H1 (cell line): ENCODE data around the gene METTL1. TPM values are rescaled to one million over a fixed set of nuclear protein-coding genes. Genes with fewer than 3 reads are reported as not detected.
A peak's percentile ranks its signal among the peaks of the same experiment; 100 is the strongest.

Experiments
- CTCF ChIA-PET: fragments of 300-600 bp; sonication (Branson Sonifier 250); formaldehyde crosslinking; loops from one replicate; lab custom pipeline; 2021; ENCODE audit not compliant: partially characterized antibody; lab: Charles Lee
- POLR2A ChIA-PET: fragments of 300-600 bp; sonication (Branson Sonifier 250); formaldehyde crosslinking; loops from one replicate; lab custom pipeline; 2021; ENCODE audit warnings: inconsistent platforms; ENCODE audit not compliant: partially characterized antibody; lab: Charles Lee
- DNase-seq, 2 experiments: peaks; one replicate each; pipeline versions ENCODE4 v3.0.0 to v3.0.0-alpha.2; 2010 to 2022; ENCODE audit warnings: low spot score in 2 of 2, low read depth in 1 of 2, mixed read lengths in 1 of 2
- FAIRE-seq: peaks from 2 replicates; lab custom pipeline; 2011; peaks lifted over from hg19 to GRCh38; lab: Jason Lieb, UNC
- H2AFZ ChIP-seq: 2 replicates; pipeline ENCODE4 v1.8.1; 2012; ENCODE audit warnings: low read length, inconsistent platforms
- H2AK5ac ChIP-seq: 2 replicates; pipeline ENCODE4 v1.6.1; 2013; ENCODE audit warnings: low read depth, low read length
- H2BK120ac ChIP-seq: replicated peaks from 2 replicates; pipeline ENCODE3; 2013; ENCODE audit warnings: low read depth, low read length, inconsistent platforms
- H2BK12ac ChIP-seq: 2 replicates; pipeline ENCODE4 v1.6.1; 2013; ENCODE audit warnings: low read depth, low read length
- H2BK15ac ChIP-seq: 2 replicates; pipeline ENCODE4 v1.6.1; 2013; ENCODE audit warnings: low read length
- H2BK20ac ChIP-seq: 2 replicates; pipeline ENCODE4 v1.6.1; 2013; ENCODE audit warnings: low read length
- H2BK5ac ChIP-seq: 2 replicates; pipeline ENCODE4 v1.6.1; 2013; ENCODE audit warnings: low read depth, low read length
- H3K14ac ChIP-seq: 2 replicates; pipeline ENCODE4 v1.6.1; 2013; ENCODE audit warnings: inconsistent platforms; ENCODE audit not compliant: insufficient read length
- H3K18ac ChIP-seq: 2 replicates; pipeline ENCODE4 v1.6.1; 2013; ENCODE audit warnings: low read length; ENCODE audit errors: extremely low read depth
- H3K23ac ChIP-seq: 2 replicates; pipeline ENCODE4 v1.6.1; 2013; ENCODE audit warnings: inconsistent platforms; ENCODE audit not compliant: insufficient read length
- H3K23me2 ChIP-seq: 2 replicates; pipeline ENCODE4 v1.6.1; 2013; ENCODE audit warnings: low read depth, low read length
- H3K27ac ChIP-seq: 2 replicates; pipeline ENCODE4 v1.6.1; 2011; ENCODE audit warnings: low read depth, low read length, inconsistent platforms
- H3K27me3 ChIP-seq, 4 experiments: replicated peaks in 1 of 4; 1 replicate in 1 of 4; 2 replicates in 3 of 4; pipeline versions ENCODE4 v1.6.1 to v1.8.1; 2011 to 2013; ENCODE audit warnings: low read length in 3 of 4, mild to moderate bottlenecking in 3 of 4, inconsistent platforms in 2 of 4, mixed read lengths in 2 of 4, moderate library complexity in 1 of 4; ENCODE audit not compliant: control insufficient read depth in 3 of 4, insufficient read depth in 3 of 4; ENCODE audit errors: extremely low read depth in 1 of 4
- H3K36me3 ChIP-seq, 4 experiments: 2 replicates each; pipeline versions ENCODE4 v1.6.1 to v1.8.1; 2011 to 2013; ENCODE audit warnings: mild to moderate bottlenecking in 4 of 4, low read length in 3 of 4, moderate library complexity in 2 of 4, control low read depth in 1 of 4, inconsistent platforms in 1 of 4; ENCODE audit not compliant: insufficient read depth in 4 of 4, control insufficient read depth in 2 of 4
- H3K4ac ChIP-seq: replicated peaks from 2 replicates; pipeline ENCODE3; 2013; ENCODE audit warnings: low read length, low read depth, mixed read lengths, inconsistent platforms; ENCODE audit not compliant: insufficient read length
- H3K4me1 ChIP-seq, 4 experiments: replicated peaks in 1 of 4; 1 replicate in 1 of 4; 2 replicates in 3 of 4; pipeline versions ENCODE4 v1.6.1 to v1.8.1; 2011 to 2013; ENCODE audit warnings: low read length in 3 of 4, inconsistent platforms in 2 of 4, mixed read lengths in 1 of 4; ENCODE audit not compliant: insufficient read depth in 4 of 4, control insufficient read depth in 3 of 4
- H3K4me2 ChIP-seq, 2 experiments: 2 replicates each; pipeline versions ENCODE4 v1.6.1 to v1.8.1; 2011 to 2013; ENCODE audit warnings: low read depth in 2 of 2, low read length in 2 of 2, control low read depth in 1 of 2, inconsistent platforms in 1 of 2, mild to moderate bottlenecking in 1 of 2; ENCODE audit not compliant: insufficient read depth in 1 of 2
- H3K4me3 ChIP-seq, 4 experiments: fragments of 200-600, 300-600 bp in 1 of 4; sonication (generic), shearing (Covaris generic), sonication (Bioruptor Twin) in 1 of 4; 2 replicates each; pipeline versions ENCODE4 v1.5.1 to v1.8.1; 2011 to 2016; ENCODE audit warnings: low read length in 4 of 4, low read depth in 3 of 4, control low read depth in 2 of 4, inconsistent platforms in 2 of 4, mild to moderate bottlenecking in 2 of 4, mixed read lengths in 1 of 4, moderate library complexity in 1 of 4; ENCODE audit not compliant: insufficient read depth in 2 of 4; ENCODE audit errors: extremely low read depth in 1 of 4
- H3K56ac ChIP-seq: replicated peaks from 2 replicates; pipeline ENCODE3; 2013; ENCODE audit warnings: low read depth, mild to moderate bottlenecking, mixed read lengths, low read length, inconsistent platforms; ENCODE audit not compliant: insufficient read length
- H3K79me1 ChIP-seq: 2 replicates; pipeline ENCODE4 v1.6.1; 2013; ENCODE audit warnings: low read depth, low read length, control low read depth
- H3K79me2 ChIP-seq, 2 experiments: 2 replicates each; pipeline versions ENCODE4 v1.6.1 to v1.8.1; 2012 to 2013; ENCODE audit warnings: low read length in 2 of 2, mild to moderate bottlenecking in 2 of 2, inconsistent platforms in 1 of 2; ENCODE audit not compliant: insufficient read depth in 2 of 2, control insufficient read depth in 1 of 2
- H3K9ac ChIP-seq, 4 experiments: replicated peaks in 1 of 4; 1 replicate in 1 of 4; 2 replicates in 3 of 4; pipeline versions ENCODE4 v1.6.1 to v1.8.1; 2011 to 2013; ENCODE audit warnings: low read depth in 3 of 4, low read length in 3 of 4, control low read depth in 2 of 4, mild to moderate bottlenecking in 2 of 4, moderate library complexity in 2 of 4, inconsistent platforms in 1 of 4; ENCODE audit errors: extremely low read depth in 1 of 4
- H3K9me3 ChIP-seq, 2 experiments: 2 replicates each; pipeline versions ENCODE4 v1.6.1 to v1.8.1; 2012 to 2013; ENCODE audit warnings: mild to moderate bottlenecking in 2 of 2, moderate library complexity in 2 of 2, control low read depth in 1 of 2, inconsistent platforms in 1 of 2, low read depth in 1 of 2, low read length in 1 of 2, mixed read lengths in 1 of 2; ENCODE audit not compliant: insufficient read depth in 2 of 2
- H4K20me1 ChIP-seq, 2 experiments: replicated peaks in 1 of 2; 2 replicates each; pipeline versions ENCODE3 to v1.8.1; 2011 to 2013; ENCODE audit warnings: inconsistent platforms in 2 of 2, low read length in 2 of 2, mild to moderate bottlenecking in 1 of 2; ENCODE audit not compliant: insufficient read depth in 2 of 2, control insufficient read depth in 1 of 2
- H4K5ac ChIP-seq: 2 replicates; pipeline ENCODE4 v1.6.1; 2013; ENCODE audit warnings: low read length, low read depth, mixed read lengths, inconsistent platforms; ENCODE audit not compliant: insufficient read length
- H4K8ac ChIP-seq: 2 replicates; pipeline ENCODE4 v1.8.0; 2013; ENCODE audit warnings: mild to moderate bottlenecking, moderate library complexity, low read length, inconsistent platforms; ENCODE audit not compliant: insufficient read depth; ENCODE audit errors: extremely low read depth
- H4K91ac ChIP-seq: replicated peaks from 2 replicates; pipeline ENCODE3; 2013; ENCODE audit warnings: low read length, mixed read lengths, inconsistent platforms; ENCODE audit not compliant: insufficient read length
- JUND ChIP-seq: IDR thresholded peaks from 2 replicates; pipeline ENCODE4 v1.6.1; 2011; ENCODE audit warnings: mild to moderate bottlenecking, improper control_type of control experiment, low read length
- NRF1 ChIP-seq: IDR thresholded peaks from 2 replicates; pipeline ENCODE4 v1.6.1; 2011; ENCODE audit warnings: mild to moderate bottlenecking, low read depth, low read length, improper control_type of control experiment
- SIN3A ChIP-seq, 2 experiments: IDR thresholded peaks in 1 of 2; conservative IDR thresholded peaks in 1 of 2; 2 replicates each; pipeline ENCODE4 v1.6.1; 2011 to 2012; ENCODE audit warnings: low read length in 2 of 2, improper control_type of control experiment in 1 of 2, low read depth in 1 of 2, mild to moderate bottlenecking in 1 of 2
- whole genome bisulfite sequencing, 2 experiments: shearing (Covaris generic) in 1 of 2; methylation state at CpG; one replicate each; pipeline versions ENCODE4 v1.1.6 to v1.1.7; 2013 to 2015; ENCODE audit warnings: low lambda C conversion rate in 2 of 2, mixed read lengths in 2 of 2, inconsistent platforms in 1 of 2, low coverage in 1 of 2, missing lambda C conversion rate in 1 of 2; ENCODE audit not compliant: insufficient replicate concordance in 2 of 2, insufficient coverage in 1 of 2, insufficient read length in 1 of 2; ENCODE audit errors: extremely low coverage in 1 of 2, missing lambda C conversion rate in 1 of 2; 5-methylcytosine and 5-hydroxymethylcytosine counted together
- polyA plus RNA-seq, 7 experiments: library from polyadenylated mRNA; depleted of rRNA in 3 of 7; stranded (reverse) in 5 of 7; unstranded in 2 of 7; fragments of >200 nt in 5 of 7; fragments of 200-250 nt in 2 of 7; gene quantifications; 1 replicate in 5 of 7; 2 replicates in 1 of 7; 4 replicates in 1 of 7; pipeline versions ENCODE4 v1.2.1 to v1.2.3, GENCODE V29; 2011 to 2013; ENCODE audit warnings: missing spikeins in 2 of 7, mixed read lengths in 2 of 7
- total RNA-seq: library from RNA; stranded (reverse); fragmentation: NEBNext Ultra II Directional; extraction: Animal tissue kit (Norgen Biotek cat#: 25700); gene quantifications from 2 replicates; pipeline ENCODE4 v1.2.1, GENCODE V29; 2021

METTL1 gene
- total and polyA plus RNA-seq, 2 of the 8 experiments (the other 6 are each of a cell fraction or from before 2014, with no cell fraction given) = 40.5 to 46.0 TPM

DNA sequence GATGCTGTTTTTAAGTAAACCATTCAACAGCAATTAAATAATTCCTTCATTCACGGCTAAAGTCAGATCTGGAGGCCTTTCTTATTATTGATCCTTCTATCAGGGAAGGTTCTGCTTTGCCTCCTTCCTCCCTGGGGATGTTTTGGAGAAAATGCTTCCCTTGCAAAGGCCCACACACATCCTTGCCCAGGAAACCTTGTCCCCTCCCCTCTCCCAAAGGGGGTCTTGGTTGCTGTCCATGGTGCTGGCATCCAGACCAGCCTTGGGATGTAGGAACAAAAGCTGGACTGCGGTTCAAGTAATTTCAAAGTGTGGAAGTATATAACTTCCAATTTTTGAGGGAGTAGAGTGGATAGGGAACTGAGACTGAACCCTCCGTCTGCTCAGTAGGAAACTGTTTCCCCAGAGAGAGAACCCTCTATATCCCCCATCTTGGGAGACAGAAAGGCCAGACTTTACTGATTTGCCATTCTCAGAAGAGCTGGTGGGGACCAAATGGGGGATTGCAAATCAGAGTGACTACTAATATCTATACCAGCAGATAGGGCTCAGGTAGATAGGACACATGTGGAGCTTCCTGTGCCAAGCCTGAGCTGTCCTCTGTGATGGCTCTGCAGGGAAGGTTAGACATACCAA lies 11.4 kb downstream of the METTL1 start:
- DNase-seq = peak in 1 of 2 experiments; percentile 69
- H3K79me1 ChIP-seq = no peaks in the 10 kb centered on the region
- H2BK12ac ChIP-seq = no peak overlapping the region
- H3K4me2 ChIP-seq = no peak overlapping the region
- no peak overlapping the region for H3K27ac ChIP-seq
- no peaks in the 10 kb centered on the region for H3K79me2 ChIP-seq
- no peak for FAIRE-seq
- H4K8ac ChIP-seq = no peak overlapping the region
- no peak overlapping the region for H3K14ac ChIP-seq
- ChIA-PET CTCF (interaction anchor here (0.7 to 3.9 kb wide), 15 partner anchors 8 to 1503 kb away, joined by 3 to 28 read pairs (median 4); partner anchors contain the start of genes ANKRD52, CYP27B1, EEF1AKMT3 and METTL1), POLR2A (interaction anchor here (0.9 to 5.4 kb wide), 7 partner anchors 8 to 84 kb away, joined by 3 to 21 read pairs (median 4); partner anchors contain the start of genes AGAP2, CDK4, EEF1AKMT3 and METTL1)
- 0 out of 4 replicates have a peak, but pooled peaks of 1 of the 2 experiments have one; percentile 52 for TF ChIP-seq SIN3A (conservative IDR thresholded peaks at IDR 0.05 in 1 of 2, IDR thresholded peaks at IDR 0.05 in 1 of 2; ENCODE audit: low read depth in 1 of 2, low read length in 2 of 2)
- no peak for TF ChIP-seq NRF1
- no peak for TF ChIP-seq JUND
- H2BK5ac ChIP-seq = no peak overlapping the region
- H3K4me3 ChIP-seq = no peak overlapping the region
- H2BK20ac ChIP-seq = no peak overlapping the region
- no peak overlapping the region for H3K56ac ChIP-seq
- H3K4me1 ChIP-seq = peaks cover 0 to 11% (median 9%) of the 10 kb centered on the region in 4 experiments; a peak in 5 of 7 replicates
- H3K4ac ChIP-seq = no peak overlapping the region
- no peak overlapping the region for H4K5ac ChIP-seq
- H4K20me1 ChIP-seq = peaks cover 3 to 15% of the 10 kb centered on the region in 2 experiments
- no peak overlapping the region for H2BK15ac ChIP-seq
- H4K91ac ChIP-seq = no peak overlapping the region
- no peak overlapping the region for H2BK120ac ChIP-seq
- H2AFZ ChIP-seq = no peak overlapping the region
- WGBS, 2 experiments = 78% methylated on average over 3 of the region's 3 CpGs; no CpG with 5 or more reads in 1 of the 2 experiments
- no peak overlapping the region for H2AK5ac ChIP-seq
- peaks cover 14% of the 10 kb centered on the region for H3K23me2 ChIP-seq
- H3K18ac ChIP-seq = no peak overlapping the region
- peaks cover 21 to 50% (median 40%) of the 10 kb centered on the region in 4 experiments for H3K27me3 ChIP-seq
- H3K36me3 ChIP-seq = peaks cover 0 to 4% (median 0%) of the 10 kb centered on the region in 4 experiments; a peak in 2 of 8 replicates
- no peaks in the 10 kb centered on the region for H3K9me3 ChIP-seq
- H3K9ac ChIP-seq = no peak overlapping the region
- no peak overlapping the region for H3K23ac ChIP-seq
